Right atrium auricular region (tissue), 2 donors: ENCODE results near the gene AMPD2. TPM values are rescaled to one million over a fixed set of nuclear protein-coding genes. Genes with fewer than 3 reads are reported as not detected.

Source experiments
- DNase-seq: peaks from one replicate; pipeline ENCODE4 v3.0.0-alpha.2; 2019; ENCODE audit warnings: low spot score
- H3K27ac ChIP-seq, 2 donors: fragments of 200-600 bp; sonication (generic); 1 replicate in 1 of 2; 2 replicates in 1 of 2; pipeline ENCODE4 v1.5.1; 2016 to 2019
- H3K27me3 ChIP-seq, 2 donors: fragments of 200-600 bp; sonication (generic); one replicate each; pipeline versions ENCODE4 v1.5.1 to v1.6.0; 2017 to 2019
- H3K36me3 ChIP-seq: fragments of 200-600 bp; sonication (generic); one replicate; pipeline ENCODE4 v1.5.1; 2016
- H3K4me1 ChIP-seq, 2 donors: fragments of 200-600 bp; sonication (generic); one replicate each; pipeline versions ENCODE4 v1.5.1 to v1.6.0; 2017 to 2019
- H3K4me3 ChIP-seq, 2 donors: fragments of 200-600 bp; sonication (generic); 1 replicate in 1 of 2; 2 replicates in 1 of 2; pipeline ENCODE4 v1.5.1; 2017 to 2019; ENCODE audit warnings: mild to moderate bottlenecking in 1 of 2, moderate library complexity in 1 of 2
- H3K9me3 ChIP-seq, 2 donors: fragments of 200-600 bp; sonication (generic); one replicate each; pipeline ENCODE4 v1.5.1; 2019
- total RNA-seq, 2 donors: library from RNA; depleted of rRNA; stranded (reverse); fragments of >200 nt; gene quantifications; one replicate each; pipeline ENCODE4 v1.1.0, GENCODE V29; 2016
- TF ChIP-seq, protein P1 (sequence below), 2 donors: fragments of 200-600 bp; sonication (generic); IDR thresholded peaks; one replicate each; pipeline ENCODE4 v1.5.1; 2019; ENCODE audit warnings: antibody characterized with exemption in 2 of 2

Gene AMPD2
- total RNA-seq, 2 donors from 2014 or later, result 16.1 to 17.9 TPM

DNA sequence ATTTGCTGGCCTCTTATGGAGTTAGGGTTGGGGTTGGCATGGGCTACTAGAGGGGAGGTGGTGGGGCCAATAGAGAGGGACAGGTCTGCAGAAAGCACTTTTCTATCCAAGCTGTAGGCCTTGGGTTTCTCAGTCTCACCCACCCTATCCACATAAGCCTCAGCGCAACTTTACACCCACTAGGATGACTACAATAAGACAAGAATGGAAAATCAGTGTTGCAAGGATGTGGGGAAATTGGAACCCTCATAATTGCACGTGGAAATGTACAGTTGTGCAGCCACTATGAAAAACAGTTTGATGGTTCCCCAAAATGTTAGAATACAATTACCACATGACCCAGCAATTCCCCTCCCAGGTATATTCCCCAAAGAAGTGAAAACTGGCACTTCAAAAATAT lies 22.2 kb downstream of the AMPD2 start:
- H3K27me3 ChIP-seq, result no peaks in the 10 kb centered on the region
- no peaks in the 10 kb centered on the region for H3K9me3 ChIP-seq
- no peak overlapping the region for H3K27ac ChIP-seq
- peaks cover 0 to 8% of the 10 kb centered on the region in 2 donors for H3K4me1 ChIP-seq
- no peak for DNase-seq
- H3K36me3 ChIP-seq, result no peaks in the 10 kb centered on the region
- H3K4me3 ChIP-seq, result no peak overlapping the region
- TF ChIP-seq, protein P1, sequence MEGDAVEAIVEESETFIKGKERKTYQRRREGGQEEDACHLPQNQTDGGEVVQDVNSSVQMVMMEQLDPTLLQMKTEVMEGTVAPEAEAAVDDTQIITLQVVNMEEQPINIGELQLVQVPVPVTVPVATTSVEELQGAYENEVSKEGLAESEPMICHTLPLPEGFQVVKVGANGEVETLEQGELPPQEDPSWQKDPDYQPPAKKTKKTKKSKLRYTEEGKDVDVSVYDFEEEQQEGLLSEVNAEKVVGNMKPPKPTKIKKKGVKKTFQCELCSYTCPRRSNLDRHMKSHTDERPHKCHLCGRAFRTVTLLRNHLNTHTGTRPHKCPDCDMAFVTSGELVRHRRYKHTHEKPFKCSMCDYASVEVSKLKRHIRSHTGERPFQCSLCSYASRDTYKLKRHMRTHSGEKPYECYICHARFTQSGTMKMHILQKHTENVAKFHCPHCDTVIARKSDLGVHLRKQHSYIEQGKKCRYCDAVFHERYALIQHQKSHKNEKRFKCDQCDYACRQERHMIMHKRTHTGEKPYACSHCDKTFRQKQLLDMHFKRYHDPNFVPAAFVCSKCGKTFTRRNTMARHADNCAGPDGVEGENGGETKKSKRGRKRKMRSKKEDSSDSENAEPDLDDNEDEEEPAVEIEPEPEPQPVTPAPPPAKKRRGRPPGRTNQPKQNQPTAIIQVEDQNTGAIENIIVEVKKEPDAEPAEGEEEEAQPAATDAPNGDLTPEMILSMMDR (IDR thresholded peaks at IDR 0.05), result no peak

DNA sequence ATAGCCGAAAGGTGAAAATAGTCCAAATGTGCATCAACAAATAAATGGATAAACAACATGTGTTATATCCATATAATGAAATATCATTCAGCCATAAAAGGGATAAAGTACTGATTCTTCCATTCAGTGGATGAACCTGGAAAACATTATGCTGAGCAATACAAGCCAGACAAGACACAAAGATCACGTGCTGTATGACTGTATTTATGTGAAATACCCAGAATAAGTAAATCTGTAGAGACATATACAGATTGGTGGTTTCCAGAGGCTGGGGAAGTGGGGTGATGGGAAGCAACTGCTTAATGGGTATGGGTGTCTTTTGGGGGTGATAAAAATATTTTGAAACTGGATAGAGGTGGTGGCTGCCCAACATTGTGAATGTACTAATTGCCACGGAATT lies 23.0 kb downstream of the AMPD2 start:
- DNase-seq, result peak; percentile 38
- Histone ChIP-seq H3K27ac (no peak overlapping the region), H3K9me3 (no peaks in the 10 kb centered on the region), H3K4me3 (no peak overlapping the region), H3K27me3 (no peaks in the 10 kb centered on the region), H3K4me1 (peaks cover 0 to 8% of the 10 kb centered on the region in 2 donors), H3K36me3 (no peaks in the 10 kb centered on the region)
- TF ChIP-seq, protein P1 (IDR thresholded peaks at IDR 0.05), result no peak

DNA sequence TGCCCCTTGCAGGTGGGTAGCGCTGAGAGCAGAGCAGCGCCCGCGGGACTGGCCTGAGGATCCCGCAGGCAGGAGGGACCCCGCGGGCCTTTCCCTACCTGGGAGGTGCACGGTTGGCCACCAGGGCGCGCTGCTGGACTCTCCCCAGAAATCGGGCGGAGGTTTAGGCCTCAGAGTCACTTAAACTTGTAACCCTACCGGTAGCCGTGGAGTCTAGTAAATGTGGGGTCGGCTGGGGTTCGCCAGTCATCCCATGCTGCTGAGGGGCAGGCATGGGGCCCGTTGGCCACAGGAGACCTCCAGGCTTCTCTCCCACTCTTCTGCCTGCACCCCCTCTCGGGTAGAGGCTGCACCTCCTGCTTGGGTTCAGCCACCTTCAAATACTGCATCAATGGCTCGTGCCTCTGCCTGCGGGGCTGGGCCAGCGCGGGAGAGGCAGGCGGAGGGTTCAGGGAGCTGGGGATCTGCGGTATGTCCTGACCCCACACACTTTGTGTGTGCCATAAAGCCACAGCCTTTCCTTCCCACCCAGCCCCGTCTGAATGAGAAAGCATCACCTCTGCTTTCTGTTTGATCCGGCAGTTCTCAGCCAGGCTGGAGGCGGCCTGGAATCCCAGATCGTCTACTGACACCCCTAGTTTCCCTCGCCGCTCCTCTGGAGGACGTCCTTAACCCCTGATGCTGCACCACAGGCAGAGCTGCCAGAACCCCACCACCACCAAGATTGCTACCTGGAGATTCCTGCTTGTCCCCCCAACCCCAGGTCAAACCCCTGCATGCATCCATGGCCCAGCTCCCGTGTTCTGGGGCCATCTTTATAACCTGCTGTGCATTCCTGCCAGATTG lies 24.0 kb downstream of the AMPD2 start:
- Histone ChIP-seq H3K27me3 (no peaks in the 10 kb centered on the region), H3K36me3 (no peaks in the 10 kb centered on the region), H3K9me3 (no peaks in the 10 kb centered on the region), H3K4me3 (no peak overlapping the region), H3K4me1 (peaks cover 0 to 8% of the 10 kb centered on the region in 2 donors), H3K27ac (no peak overlapping the region)
- TF ChIP-seq, protein P1 (IDR thresholded peaks at IDR 0.05), result peak; percentile 86 to 92
- peak; percentile 82 for DNase-seq

DNA sequence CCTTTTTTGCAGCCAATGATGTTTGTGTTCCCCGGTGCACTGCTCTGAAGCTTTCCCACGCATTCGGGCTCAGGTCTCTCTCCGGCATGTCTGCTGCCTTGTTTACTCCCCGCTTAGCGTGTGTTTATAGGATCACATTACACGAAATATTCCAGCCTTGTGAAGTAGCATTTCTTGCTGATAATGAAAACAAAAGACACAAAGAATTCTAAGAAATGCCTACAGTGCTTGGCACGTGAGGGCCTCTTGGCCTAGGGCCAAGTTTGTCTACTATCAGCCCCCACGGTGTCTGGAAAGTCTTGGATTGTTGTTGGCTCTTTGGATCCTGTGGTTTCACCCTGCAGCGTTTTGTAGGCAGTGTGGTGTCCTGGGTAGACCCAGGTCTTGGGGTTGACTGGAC lies 25.0 kb downstream of the AMPD2 start:
- no peak overlapping the region for H3K4me3 ChIP-seq
- no peak overlapping the region for H3K27ac ChIP-seq
- no peaks in the 10 kb centered on the region for H3K27me3 ChIP-seq
- no peaks in the 10 kb centered on the region for H3K36me3 ChIP-seq
- DNase-seq, result no peak
- no peaks in the 10 kb centered on the region for H3K9me3 ChIP-seq
- TF ChIP-seq, protein P1 (IDR thresholded peaks at IDR 0.05), result no peak
- H3K4me1 ChIP-seq, result peaks cover 0 to 8% of the 10 kb centered on the region in 2 donors

DNA sequence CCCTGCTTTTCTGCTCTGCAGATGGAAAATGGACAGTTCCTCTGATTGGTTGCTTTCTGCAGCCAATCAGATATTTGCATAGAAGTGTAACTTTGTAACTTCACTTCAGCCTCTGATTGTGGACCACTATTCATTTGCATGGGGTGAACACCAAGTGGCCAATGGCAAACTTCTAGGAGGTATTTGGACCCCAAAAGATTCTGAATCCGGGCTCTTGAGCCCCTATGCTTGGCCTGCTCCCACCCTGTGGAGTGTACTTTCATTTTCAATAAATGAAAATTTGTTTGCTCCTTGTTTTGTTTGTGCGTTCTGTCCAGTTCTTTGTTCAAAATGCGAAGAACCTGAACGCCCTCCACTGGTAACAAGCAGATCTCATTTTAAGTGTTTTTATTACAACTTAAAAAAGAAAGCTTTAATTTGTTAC lies 29.9 kb downstream of the AMPD2 start:
- DNase-seq, result peak; percentile 26
- Histone ChIP-seq H3K27me3 (no peaks in the 10 kb centered on the region), H3K27ac (no peak overlapping the region), H3K9me3 (no peaks in the 10 kb centered on the region), H3K4me1 (peaks cover 0 to 2% of the 10 kb centered on the region in 2 donors), H3K36me3 (no peaks in the 10 kb centered on the region), H3K4me3 (peak overlapping the region in 1 of 2 donors; percentile 14)
- TF ChIP-seq, protein P1 (IDR thresholded peaks at IDR 0.05), result peak in 1 of 2 donors; percentile 39
